ENCODE measurements around the gene RNFT2. TPM values are rescaled to one million over a fixed set of nuclear protein-coding genes. Genes with fewer than 3 reads are reported as not detected.
"Not testable (repeated sequence)": the region's sequence is repeated elsewhere in the genome, so short reads cannot be mapped to it uniquely, and the experiment has no call there.

The RNFT2 gene
- total RNA-seq, 3 donors from 2014 or later: 7.4 to 10.5 (median 8.3) TPM

DNA sequence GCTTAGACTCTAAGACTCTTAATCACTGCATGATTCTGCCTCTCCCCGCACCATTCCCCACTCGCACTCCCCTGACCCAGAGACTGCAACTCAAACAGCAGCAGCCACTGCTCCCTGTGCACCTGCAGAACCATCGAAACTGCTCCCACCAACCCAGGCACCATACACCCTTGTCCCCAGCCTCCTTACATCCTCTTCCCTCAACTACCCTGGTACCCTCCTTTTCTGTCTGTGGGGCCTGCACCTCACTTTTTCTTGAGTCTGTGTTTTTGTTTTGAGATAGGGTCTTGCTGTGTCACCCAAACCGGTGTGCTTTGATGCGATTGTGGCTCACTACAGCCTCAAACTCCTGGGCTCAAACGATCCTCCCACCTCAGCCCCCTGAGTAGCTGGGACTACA lies 69.4 kb downstream of the RNFT2 start:
- DNase-seq (no peak), ATAC-seq (no peak)
- H3K4me1 Mint-ChIP-seq (ENCODE audit: low read depth): no peaks in the 10 kb centered on the region
- no peaks in the 10 kb centered on the region for H3K9me3 Mint-ChIP-seq
- no peaks in the 10 kb centered on the region for H3K36me3 Mint-ChIP-seq (ENCODE audit: insufficient read depth)
- no peak overlapping the region for H3K4me3 Mint-ChIP-seq
- no peaks in the 10 kb centered on the region for H3K27me3 Mint-ChIP-seq (ENCODE audit: low read depth)

DNA sequence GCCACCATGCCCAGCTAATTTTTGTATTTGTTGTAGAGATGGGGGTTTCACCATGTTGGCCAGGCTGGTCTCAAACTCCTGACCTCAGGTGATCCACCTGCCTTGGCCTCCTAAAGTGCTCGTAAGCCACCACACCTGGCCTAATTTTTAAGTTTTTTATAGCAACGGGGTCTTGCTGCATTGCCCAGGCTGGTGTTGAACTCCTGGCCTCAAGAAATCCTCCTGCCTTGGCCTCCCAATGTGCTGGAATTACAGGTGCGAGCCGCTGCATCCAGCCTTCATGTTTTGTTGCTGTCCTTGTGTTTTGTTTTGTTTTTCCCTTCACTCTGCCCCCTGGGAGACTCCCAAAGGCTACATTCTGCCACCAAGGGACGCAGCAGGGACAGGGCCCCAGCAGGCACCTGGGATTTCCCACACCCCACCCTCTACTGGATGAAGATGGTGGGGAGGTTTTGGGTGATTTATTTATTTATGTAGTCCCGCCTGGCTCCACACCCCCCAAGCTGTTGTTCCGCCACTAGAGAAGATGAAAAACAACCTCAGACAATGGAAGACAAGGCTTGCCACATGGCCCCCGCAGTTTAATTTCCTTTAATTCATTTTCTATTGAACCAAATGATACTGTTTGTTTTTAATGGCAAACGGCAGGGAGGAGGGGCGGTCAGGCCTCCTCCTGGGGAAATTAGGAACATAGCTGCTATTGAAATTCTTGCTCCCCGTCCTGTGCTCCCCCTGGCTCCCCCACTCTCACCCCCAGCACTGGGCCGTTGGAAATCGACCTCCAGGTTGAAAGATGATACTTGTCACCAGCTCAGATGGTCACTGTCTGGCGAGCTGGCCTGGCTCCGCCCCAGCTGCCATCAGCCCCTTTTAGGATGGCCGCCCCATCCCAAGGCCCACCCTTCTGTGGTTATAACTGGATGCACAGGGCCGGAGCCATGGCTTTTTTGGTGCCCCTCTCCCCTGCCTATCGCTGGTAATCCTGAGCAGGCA lies 70.3 kb downstream of the RNFT2 start:
- ATAC-seq (no peak), DNase-seq (no peak)
- Mint-ChIP-seq H3K4me3 (no peak overlapping the region), H3K27me3 (ENCODE audit: low read depth) (no peaks in the 10 kb centered on the region), H3K4me1 (ENCODE audit: low read depth) (no peaks in the 10 kb centered on the region), H3K9me3 (no peaks in the 10 kb centered on the region), H3K36me3 (ENCODE audit: insufficient read depth) (no peaks in the 10 kb centered on the region)

DNA sequence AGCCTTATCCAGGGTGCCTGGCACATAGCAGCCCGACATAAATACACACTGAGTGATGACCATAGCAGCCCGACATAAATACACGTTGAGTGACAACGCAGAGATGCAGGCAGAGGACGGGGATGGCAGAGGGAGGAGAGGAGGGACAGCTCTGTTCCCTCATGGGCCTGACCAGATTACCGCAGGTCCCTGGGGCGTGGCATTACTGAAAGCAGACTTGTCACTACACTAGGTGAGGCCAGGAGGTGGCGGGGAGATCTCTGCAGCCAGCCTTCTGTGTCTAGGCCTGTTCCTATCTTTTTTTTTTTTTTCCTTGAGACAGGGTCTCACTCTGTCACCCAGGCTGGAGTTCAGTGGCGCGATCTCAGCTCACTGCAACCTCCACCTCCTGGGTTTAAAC lies 74.1 kb downstream of the RNFT2 start:
- no peaks in the 10 kb centered on the region for H3K9me3 Mint-ChIP-seq
- H3K4me1 Mint-ChIP-seq (ENCODE audit: low read depth): no peaks in the 10 kb centered on the region
- no peaks in the 10 kb centered on the region for H3K27me3 Mint-ChIP-seq (ENCODE audit: low read depth)
- H3K4me3 Mint-ChIP-seq: no peak overlapping the region
- DNase-seq (no peak), ATAC-seq (no peak)
- H3K36me3 Mint-ChIP-seq (ENCODE audit: insufficient read depth): no peaks in the 10 kb centered on the region

DNA sequence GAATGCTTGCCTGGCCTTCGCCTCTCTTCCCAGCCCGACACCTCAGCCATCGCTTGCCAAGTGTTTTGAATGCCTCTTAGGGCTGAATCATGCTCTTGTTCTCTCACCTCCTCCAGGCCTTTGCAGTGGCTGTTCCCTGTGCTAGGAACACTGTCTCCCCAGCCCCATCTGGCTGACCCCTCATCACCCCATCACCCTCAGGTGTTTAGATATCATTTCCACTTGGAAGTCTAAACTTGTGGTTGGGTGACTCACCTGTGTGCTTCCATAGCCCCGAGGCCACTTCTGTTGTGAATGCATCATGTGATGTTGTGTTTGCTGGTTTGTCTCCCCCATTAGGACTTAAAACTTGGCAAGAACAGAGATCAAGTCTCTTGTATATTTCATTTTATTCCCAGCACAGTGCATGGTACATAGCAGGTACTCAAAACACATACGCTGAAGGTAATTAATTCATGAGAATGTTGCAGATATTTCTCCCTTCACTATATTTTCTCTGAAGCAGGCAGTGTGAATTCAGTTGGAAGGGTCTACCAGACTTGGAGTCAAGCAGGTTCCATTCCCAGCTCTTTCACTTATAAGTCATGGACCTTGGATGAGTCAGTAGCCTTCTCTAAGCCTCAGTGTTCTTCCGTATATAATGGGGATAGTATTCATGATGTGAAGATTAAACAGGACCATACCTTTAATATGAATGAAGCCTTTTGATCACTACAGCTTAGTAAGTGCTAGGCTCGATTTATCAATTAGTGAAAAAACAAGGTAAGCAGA lies 75.3 kb downstream of the RNFT2 start:
- no peaks in the 10 kb centered on the region for H3K9me3 Mint-ChIP-seq
- H3K4me1 Mint-ChIP-seq (ENCODE audit: low read depth): peaks cover 8% of the 10 kb centered on the region
- no peaks in the 10 kb centered on the region for H3K36me3 Mint-ChIP-seq (ENCODE audit: insufficient read depth)
- H3K27me3 Mint-ChIP-seq (ENCODE audit: low read depth): no peaks in the 10 kb centered on the region
- DNase-seq (no peak), ATAC-seq (no peak)
- no peak overlapping the region for H3K4me3 Mint-ChIP-seq

DNA sequence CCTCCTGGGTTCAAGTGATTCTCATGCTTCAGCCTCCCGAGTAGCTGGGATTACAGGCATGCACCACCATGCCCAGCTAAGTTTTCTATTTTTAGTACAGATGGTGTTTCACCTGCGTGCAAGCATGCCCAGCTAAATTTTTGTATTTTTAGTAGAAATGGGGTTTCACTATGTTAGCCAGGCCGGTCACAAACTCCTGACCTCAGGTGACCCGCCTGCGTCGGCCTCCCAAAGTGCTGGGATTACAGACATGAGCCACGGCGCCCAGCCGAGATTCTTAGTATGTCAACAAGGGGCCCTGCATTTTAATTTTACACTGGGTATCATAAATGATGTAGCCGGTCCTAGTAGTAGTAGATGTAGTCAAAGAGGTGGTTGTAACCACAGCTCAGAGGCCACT lies 76.7 kb downstream of the RNFT2 start:
- H3K36me3 Mint-ChIP-seq (ENCODE audit: insufficient read depth); DNase-seq; H3K4me3 Mint-ChIP-seq; ATAC-seq; H3K27me3 Mint-ChIP-seq (ENCODE audit: low read depth); H3K9me3 Mint-ChIP-seq: not testable (repeated sequence)
- H3K4me1 Mint-ChIP-seq (ENCODE audit: low read depth): peaks cover 13% of the 10 kb centered on the region

DNA sequence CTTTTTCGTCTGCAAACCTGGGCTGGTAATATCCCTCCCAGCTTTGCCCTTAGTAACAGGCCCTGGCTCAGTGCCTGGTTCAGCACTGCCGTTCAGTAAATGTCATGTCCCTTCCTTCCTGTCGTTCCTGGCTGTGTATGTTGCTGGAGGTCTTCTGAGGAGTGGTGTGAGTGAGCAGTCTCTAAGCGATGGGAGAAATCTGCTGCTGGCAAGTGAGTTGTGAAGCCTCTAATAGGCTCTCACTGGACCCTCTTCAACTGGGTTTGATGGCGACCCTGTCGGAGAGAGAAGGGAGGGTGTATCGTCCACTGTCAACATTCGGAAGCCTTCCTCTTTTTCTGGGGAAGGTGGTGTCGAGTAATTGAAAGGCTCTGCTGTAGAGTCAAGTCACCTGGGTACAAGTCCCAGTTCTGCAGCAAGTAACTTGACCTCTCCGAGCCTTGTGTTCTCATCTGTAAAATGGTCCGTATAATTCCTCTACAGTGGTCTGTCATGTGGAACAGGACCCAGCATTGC lies 80.3 kb downstream of the RNFT2 start:
- Mint-ChIP-seq H3K4me3 (peak overlapping the region; percentile 87), H3K4me1 (ENCODE audit: low read depth) (peaks cover 21% of the 10 kb centered on the region), H3K9me3 (no peaks in the 10 kb centered on the region), H3K36me3 (ENCODE audit: insufficient read depth) (peaks cover 1% of the 10 kb centered on the region), H3K27me3 (ENCODE audit: low read depth) (no peaks in the 10 kb centered on the region)
- no peak for ATAC-seq
- DNase-seq: peak; percentile 5

DNA sequence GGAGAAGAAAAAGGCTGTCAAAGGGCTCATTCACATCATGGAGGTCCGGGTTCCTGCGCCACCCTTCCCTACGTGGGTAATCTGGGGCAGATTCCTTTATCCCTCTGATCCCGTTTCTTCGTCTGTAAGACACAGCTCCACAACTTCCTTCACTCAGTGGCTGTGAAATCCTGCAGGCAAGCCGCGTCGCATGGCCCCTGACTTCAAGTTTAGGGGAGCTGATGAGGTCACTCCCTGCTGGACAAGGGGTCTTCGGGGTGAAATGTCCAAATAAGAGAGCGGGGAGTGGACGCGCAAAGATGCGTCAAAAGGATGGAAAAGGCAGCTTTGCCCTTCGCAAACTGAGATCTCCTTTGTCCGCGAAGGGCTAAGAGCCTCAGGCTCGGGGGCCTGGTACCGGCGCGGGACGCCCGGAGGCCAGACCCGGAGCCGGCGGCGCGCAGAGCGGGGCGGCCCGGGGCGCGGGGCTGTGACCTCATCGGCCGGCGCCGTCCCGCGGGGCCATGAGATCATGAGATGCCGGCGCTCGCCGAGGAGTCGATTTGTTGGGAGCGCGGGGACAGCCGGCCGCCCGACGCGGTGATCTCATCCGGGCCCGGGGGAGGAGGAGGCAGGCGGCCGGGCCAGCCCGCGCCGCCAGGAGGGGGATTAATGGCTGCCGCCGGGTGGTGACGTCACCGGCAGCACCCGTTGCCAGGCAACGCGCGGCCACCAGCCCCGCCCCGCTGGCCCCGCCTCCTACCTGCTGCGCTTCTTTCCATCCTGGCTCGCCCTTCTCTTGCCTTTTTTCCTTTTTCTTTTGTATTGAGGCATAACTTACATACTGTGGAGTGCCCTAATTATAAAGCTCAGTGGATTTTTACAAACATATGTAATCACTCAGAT lies 81.1 kb downstream of the RNFT2 start:
- Mint-ChIP-seq H3K36me3 (ENCODE audit: insufficient read depth) (peaks cover 1% of the 10 kb centered on the region), H3K9me3 (no peaks in the 10 kb centered on the region), H3K27me3 (ENCODE audit: low read depth) (no peaks in the 10 kb centered on the region), H3K4me1 (ENCODE audit: low read depth) (peaks cover 21% of the 10 kb centered on the region), H3K4me3 (peak overlapping the region; percentile 87)
- peak; percentile 92 for DNase-seq
- ATAC-seq: peak; percentile 96 to 97

DNA sequence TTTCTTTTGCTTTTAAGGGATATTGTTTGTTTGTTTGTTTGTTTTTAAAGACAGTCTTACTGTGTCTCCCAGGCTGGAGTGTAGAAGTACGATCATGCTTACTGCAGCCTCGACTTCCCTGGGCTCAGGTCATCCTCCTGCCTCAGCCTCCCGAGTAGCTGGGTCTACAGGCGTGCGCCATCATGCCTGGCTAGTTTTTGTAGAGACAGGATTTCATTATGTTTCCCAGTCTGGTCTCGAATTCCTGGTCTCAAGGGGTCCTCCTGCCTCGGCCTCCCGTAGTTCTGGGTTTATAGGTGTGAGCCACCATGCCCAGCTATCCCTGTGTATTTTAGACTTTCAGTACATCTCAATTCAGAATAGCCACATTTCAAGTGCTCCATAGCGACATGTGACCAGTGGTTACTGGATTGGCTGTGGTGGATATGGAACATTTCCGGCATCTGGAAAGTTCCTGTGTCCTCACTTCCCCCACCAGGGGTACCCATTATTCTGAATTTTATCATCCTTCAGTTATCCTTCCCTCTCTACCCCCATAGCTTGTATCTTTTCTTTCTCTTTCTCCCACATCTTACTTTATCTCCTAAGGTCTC lies 82.0 kb downstream of the RNFT2 start:
- no peak for ATAC-seq

DNA sequence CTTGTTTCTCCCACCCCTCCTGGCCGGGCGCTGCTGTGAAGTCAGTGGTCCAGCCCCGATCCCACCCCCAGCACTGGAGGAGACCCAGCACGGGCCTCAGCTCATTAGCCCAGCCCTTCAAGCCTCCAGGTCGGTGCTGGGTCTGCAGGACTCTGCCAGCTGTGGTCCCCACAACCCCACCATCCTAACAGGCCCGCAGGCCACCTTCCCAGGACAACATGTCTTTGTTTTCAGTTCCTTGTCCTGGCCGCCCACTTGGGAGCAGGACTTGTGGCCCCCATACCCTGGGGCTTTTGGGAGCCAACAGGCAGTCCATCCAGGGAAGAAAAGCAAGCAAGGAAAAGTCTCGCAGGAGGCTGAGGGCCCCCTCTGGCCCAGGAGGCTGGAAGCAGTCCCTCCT lies 83.2 kb downstream of the RNFT2 start:
- no peaks in the 10 kb centered on the region for H3K27me3 Mint-ChIP-seq (ENCODE audit: low read depth)
- no peaks in the 10 kb centered on the region for H3K9me3 Mint-ChIP-seq
- no peak overlapping the region for H3K4me3 Mint-ChIP-seq
- no peak for DNase-seq
- peaks cover 1% of the 10 kb centered on the region for H3K36me3 Mint-ChIP-seq (ENCODE audit: insufficient read depth)
- H3K4me1 Mint-ChIP-seq (ENCODE audit: low read depth): peaks cover 21% of the 10 kb centered on the region
- no peak for ATAC-seq

More for the DNA sequence above, 82.0 kb downstream of the RNFT2 start:
- no peak for DNase-seq
- Mint-ChIP-seq H3K4me1 (ENCODE audit: low read depth) (peaks cover 21% of the 10 kb centered on the region), H3K27me3 (ENCODE audit: low read depth) (no peaks in the 10 kb centered on the region), H3K9me3 (no peaks in the 10 kb centered on the region), H3K36me3 (ENCODE audit: insufficient read depth) (peaks cover 1% of the 10 kb centered on the region), H3K4me3 (peak overlapping the region; percentile 48)

DNA sequence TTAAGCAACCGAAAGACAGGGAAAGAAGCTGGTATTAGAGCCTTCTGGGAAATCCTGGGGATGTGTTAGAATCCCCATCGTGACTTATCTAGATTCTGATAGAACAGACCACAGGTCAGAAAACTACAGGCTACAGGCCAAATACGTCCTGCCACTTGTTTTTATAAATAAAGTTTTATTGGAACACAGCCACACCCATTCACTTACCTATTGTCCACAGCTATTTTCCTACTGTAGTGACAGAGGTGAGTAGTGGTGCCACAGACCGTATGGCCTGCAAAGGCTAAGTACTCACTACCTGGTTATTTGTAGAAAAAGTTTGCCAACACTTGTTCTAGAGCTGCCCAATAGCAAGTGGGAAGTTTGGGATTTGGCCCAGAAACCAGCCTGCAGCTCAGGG lies 89.3 kb downstream of the RNFT2 start:
- H3K4me3 Mint-ChIP-seq: no peak overlapping the region

DNA sequence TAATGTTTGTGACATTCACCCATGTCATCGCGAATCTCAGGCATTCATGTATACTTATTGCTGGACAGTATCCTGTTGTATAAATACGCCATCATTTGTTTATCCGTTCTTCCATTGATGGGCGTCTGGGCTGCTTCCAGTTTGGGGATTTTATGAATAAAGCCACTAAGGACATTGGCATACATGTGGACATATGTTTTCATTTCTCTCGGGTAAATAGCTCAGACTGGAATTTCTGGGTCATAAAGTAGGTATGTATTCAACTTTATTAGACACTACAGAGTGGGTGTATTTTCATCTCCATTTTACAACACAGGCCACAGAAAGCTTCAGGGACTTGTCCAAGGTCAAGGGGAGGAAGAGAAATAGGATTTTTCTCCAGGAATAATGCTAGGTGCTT lies 94.2 kb downstream of the RNFT2 start:
- ATAC-seq (no peak), DNase-seq (no peak)
- Mint-ChIP-seq H3K36me3 (ENCODE audit: insufficient read depth) (peaks cover 10% of the 10 kb centered on the region), H3K4me3 (no peak overlapping the region), H3K9me3 (no peaks in the 10 kb centered on the region), H3K27me3 (ENCODE audit: low read depth) (no peaks in the 10 kb centered on the region), H3K4me1 (ENCODE audit: low read depth) (no peaks in the 10 kb centered on the region)

More for the DNA sequence above, 89.3 kb downstream of the RNFT2 start:
- no peak for ATAC-seq
- Mint-ChIP-seq H3K36me3 (ENCODE audit: insufficient read depth) (peaks cover under 1% of the 10 kb centered on the region), H3K9me3 (no peaks in the 10 kb centered on the region), H3K27me3 (ENCODE audit: low read depth) (no peaks in the 10 kb centered on the region), H3K4me1 (ENCODE audit: low read depth) (no peaks in the 10 kb centered on the region)
- DNase-seq: no peak

DNA sequence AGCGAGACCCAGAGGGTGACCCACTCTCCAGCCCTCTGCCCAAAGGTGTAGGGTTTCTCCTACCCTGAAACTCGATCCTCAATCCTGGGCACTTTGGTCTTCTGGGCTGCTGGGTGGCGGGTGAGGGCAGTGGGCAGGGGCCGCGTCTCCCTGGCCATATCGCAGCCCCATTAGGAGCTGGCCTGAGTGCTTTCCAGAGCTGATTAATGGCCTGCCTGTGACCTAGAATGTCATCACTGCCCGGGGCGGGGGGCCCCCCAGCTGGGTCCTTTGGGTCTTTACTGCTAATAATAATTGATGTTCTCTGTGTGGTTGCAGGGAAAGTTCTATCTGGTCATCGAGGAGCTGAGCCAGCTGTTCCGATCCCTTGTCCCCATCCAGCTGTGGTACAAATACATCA lies 95.4 kb downstream of the RNFT2 start:
- no peak for ATAC-seq
- Mint-ChIP-seq H3K4me3 (no peak overlapping the region), H3K9me3 (peaks cover 3% of the 10 kb centered on the region), H3K4me1 (ENCODE audit: low read depth) (no peaks in the 10 kb centered on the region), H3K36me3 (ENCODE audit: insufficient read depth) (peaks cover 12% of the 10 kb centered on the region), H3K27me3 (ENCODE audit: low read depth) (no peaks in the 10 kb centered on the region)
- DNase-seq: no peak

DNA sequence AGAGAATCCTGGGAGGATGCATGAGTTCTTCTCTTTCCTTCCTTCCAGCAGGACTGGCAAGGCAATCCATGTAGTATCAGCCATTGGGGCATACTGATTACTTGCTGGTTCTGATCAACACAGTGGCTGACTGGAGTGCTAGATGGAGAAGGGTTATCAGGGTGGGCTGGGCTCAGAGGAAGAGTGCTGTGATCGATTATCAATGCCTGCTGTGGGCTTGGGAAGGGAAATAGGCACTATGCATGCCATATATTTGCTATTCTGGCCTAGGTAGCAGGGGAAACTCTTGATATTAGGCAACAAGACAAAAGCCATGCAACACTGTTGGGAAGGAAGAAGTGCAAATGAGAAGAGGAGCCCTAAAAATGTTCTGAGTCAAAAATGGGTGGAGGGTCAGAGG lies 97.4 kb downstream of the RNFT2 start:
- DNase-seq (no peak), ATAC-seq (no peak)
- Mint-ChIP-seq H3K4me3 (no peak overlapping the region), H3K9me3 (peaks cover 3% of the 10 kb centered on the region), H3K27me3 (ENCODE audit: low read depth) (no peaks in the 10 kb centered on the region), H3K4me1 (ENCODE audit: low read depth) (no peaks in the 10 kb centered on the region), H3K36me3 (ENCODE audit: insufficient read depth) (peaks cover 13% of the 10 kb centered on the region)

Measured in activated T-cell treated with anti-CD3 and anti-CD28 coated beads, Interleukin-2, amount 50 U/mL, for 4 hours (primary cell).